K562 (cell line): ENCODE results near the gene NRDE2. TPM values are rescaled to one million over a fixed set of nuclear protein-coding genes. Genes with fewer than 3 reads are reported as not detected.

Experiments used
- ATAC-seq: fragments of 200-7000 bp; cut with Tn5 transposase; 3 replicates; pipeline ENCODE4 v1.9.1; 2020; ENCODE audit warnings: moderate library complexity
- BruUV-seq: library from RNA; stranded (reverse); fragments of 400-500 nt; replicated peaks from 2 replicates; lab custom pipeline; 2021; lab: Mats Ljungman, UMichigan
- CTCF ChIA-PET: fragments of 300-600 bp; formaldehyde crosslinking; extraction: SDS; loops from one replicate; lab custom pipeline; 2021; ENCODE audit warnings: low intra/inter-chr PET ratio; lab: Yijun Ruan, JAX
- POLR2A ChIA-PET: fragments of 300-600, 350-650 bp; sonication (Branson Sonifier 250); formaldehyde crosslinking; extraction: SDS; loops from one replicate; lab custom pipeline; 2021; ENCODE audit warnings: antibody characterized with exemption, inconsistent platforms; lab: Yijun Ruan, JAX
- DNase-seq, 4 experiments: peaks; one replicate each; pipeline versions ENCODE4 v3.0.0 to v3.0.0-alpha.2; 2011 to 2018; ENCODE audit warnings: low spot score in 3 of 4, mixed read lengths in 3 of 4; ENCODE audit errors: extremely low read depth in 1 of 4
- FAIRE-seq: peaks from 2 replicates; lab custom pipeline; 2011; peaks lifted over from hg19 to GRCh38; lab: Jason Lieb, UNC
- H2AFZ ChIP-seq: 2 replicates; pipeline ENCODE4 v1.6.0; 2011; ENCODE audit warnings: low read depth, low read length, control low read depth, inconsistent platforms
- H3K27ac ChIP-seq: fragments of 200-600 bp; 3 replicates; pipeline ENCODE4 v1.8.0; 2011; ENCODE audit warnings: low read depth, mild to moderate bottlenecking, control low read depth, inconsistent platforms, low read length, moderate library complexity, mixed read lengths; ENCODE audit errors: extremely low read depth
- H3K27me3 ChIP-seq, 2 experiments: fragments of 300-600 bp in 1 of 2; 2 replicates in 1 of 2; 3 replicates in 1 of 2; pipeline versions ENCODE4 v1.6.0 to v1.8.0; 2011; ENCODE audit warnings: inconsistent platforms in 2 of 2, low read length in 2 of 2, mild to moderate bottlenecking in 1 of 2, mixed read lengths in 1 of 2, moderate library complexity in 1 of 2; ENCODE audit not compliant: control insufficient read depth in 2 of 2, insufficient read depth in 2 of 2
- H3K36me3 ChIP-seq: fragments of 300-600 bp; 3 replicates; pipeline ENCODE4 v1.8.0; 2011; ENCODE audit warnings: mild to moderate bottlenecking, low read length, inconsistent platforms; ENCODE audit not compliant: control insufficient read depth, insufficient read depth
- H3K4me1 ChIP-seq, 2 experiments: fragments of 200-600 bp in 1 of 2; replicated peaks in 1 of 2; 2 replicates in 1 of 2; 3 replicates in 1 of 2; pipeline versions ENCODE4 v1.5.1 to v1.8.0; 2011; ENCODE audit warnings: inconsistent platforms in 2 of 2, low read length in 2 of 2, mild to moderate bottlenecking in 1 of 2, mixed read lengths in 1 of 2, moderate library complexity in 1 of 2; ENCODE audit not compliant: control insufficient read depth in 2 of 2, insufficient read depth in 2 of 2
- H3K4me2 ChIP-seq: 2 replicates; pipeline ENCODE4 v1.6.1; 2011; ENCODE audit warnings: low read length, control low read depth, inconsistent platforms, mixed read lengths; ENCODE audit not compliant: insufficient read depth
- H3K4me3 ChIP-seq: fragments of 200-600 bp; sonication (generic), shearing (Covaris generic); 2 replicates; pipeline ENCODE4 v1.5.1; 2016; ENCODE audit warnings: control low read depth, inconsistent platforms
- H3K79me2 ChIP-seq: fragments of 200-600 bp; 3 replicates; pipeline ENCODE4 v1.8.0; 2011; ENCODE audit warnings: low read length, inconsistent platforms; ENCODE audit not compliant: control insufficient read depth, insufficient read depth
- H3K9ac ChIP-seq, 2 experiments: 2 replicates each; pipeline versions ENCODE4 v1.6.0 to v1.6.1; 2011; ENCODE audit warnings: low read depth in 2 of 2, low read length in 2 of 2, control low read depth in 1 of 2, inconsistent platforms in 1 of 2, mild to moderate bottlenecking in 1 of 2, mixed read lengths in 1 of 2; ENCODE audit not compliant: insufficient read depth in 1 of 2
- H3K9me1 ChIP-seq: one replicate; pipeline ENCODE4 v1.6.0; 2011; ENCODE audit warnings: inconsistent platforms, mild to moderate bottlenecking, low read length, moderate library complexity; ENCODE audit not compliant: control insufficient read depth, insufficient read depth
- H3K9me3 ChIP-seq: replicated peaks from 2 replicates; pipeline ENCODE4 v1.5.1; 2011; ENCODE audit warnings: low read depth, low read length, inconsistent platforms; ENCODE audit not compliant: control insufficient read depth, insufficient read depth
- H4K20me1 ChIP-seq: replicated peaks from 2 replicates; pipeline ENCODE4 v1.6.1; 2011; ENCODE audit warnings: low read length, inconsistent platforms, mixed read lengths; ENCODE audit not compliant: control insufficient read depth, insufficient read depth
- BRCA1 ChIP-seq, 2 experiments: fragments of 450-650 bp in 1 of 2; sonication (generic) in 1 of 2; formaldehyde crosslinking in 1 of 2; IDR thresholded peaks; 2 replicates each; pipeline versions ENCODE4 v1.5.0 to v1.6.1; 2017 to 2020; ENCODE audit warnings: mild to moderate bottlenecking in 1 of 2, missing genetic modification reagents in 1 of 2
- DIDO1 ChIP-seq: fragments of 450-650 bp; IDR thresholded peaks from 2 replicates; pipeline ENCODE4 v1.6.1; 2016; ENCODE audit warnings: low read depth, missing biosample characterization, missing genetic modification characterization
- FOXJ3 ChIP-seq: sonication (generic); formaldehyde crosslinking; IDR thresholded peaks from 2 replicates; pipeline ENCODE4 v1.4.0; 2020; ENCODE audit warnings: mild to moderate bottlenecking, missing genetic modification reagents
- HMBOX1 ChIP-seq: sonication (generic); IDR thresholded peaks from 2 replicates; pipeline ENCODE4 v1.6.1; 2016
- ILK ChIP-seq: fragments of 450-650 bp; IDR thresholded peaks from 2 replicates; pipeline ENCODE4 v1.6.1; 2016; ENCODE audit warnings: missing genetic modification characterization, low read depth, mild to moderate bottlenecking, missing compliant biosample characterization, moderate library complexity, borderline replicate concordance
- JUN ChIP-seq, 2 experiments: sonication (generic) in 1 of 2; formaldehyde crosslinking in 1 of 2; IDR thresholded peaks; 2 replicates each; pipeline versions ENCODE4 v1.6.1 to v1.8.0; 2012 to 2022; ENCODE audit warnings: borderline replicate concordance in 2 of 2, mild to moderate bottlenecking in 2 of 2, improper control_type of control experiment in 1 of 2, low read depth in 1 of 2, low read length in 1 of 2, missing genetic modification reagents in 1 of 2
- PHF8 ChIP-seq: fragments of 200-600 bp; sonication (generic); IDR thresholded peaks from 2 replicates; pipeline ENCODE4 v1.6.1; 2012; ENCODE audit warnings: mixed run types, mild to moderate bottlenecking, inconsistent platforms, low read length, moderate library complexity, borderline replicate concordance
- SMAD2 ChIP-seq: fragments of 150-350 bp; IDR thresholded peaks from 2 replicates; pipeline ENCODE4 v1.6.1; 2014; ENCODE audit warnings: low read depth, mild to moderate bottlenecking, low read length
- SRF ChIP-seq, 2 experiments: fragments of 250-450, 450-650 bp in 1 of 2; sonication (Bioruptor Pico) in 1 of 2; sonication (generic) in 1 of 2; formaldehyde crosslinking; IDR thresholded peaks; 2 replicates each; pipeline versions ENCODE4 v1.5.0 to v1.5.1; 2020 to 2022; ENCODE audit warnings: mild to moderate bottlenecking in 1 of 2, missing genetic modification reagents in 1 of 2
- ZBTB2 ChIP-seq: fragments of 450-650 bp; IDR thresholded peaks from 2 replicates; pipeline ENCODE4 v1.6.1; 2016; ENCODE audit warnings: antibody characterized with exemption
- ZNF282 ChIP-seq: sonication (generic); formaldehyde crosslinking; IDR thresholded peaks from 2 replicates; pipeline ENCODE4 v1.8.1; 2023; ENCODE audit warnings: missing genetic modification reagents
- ZNF398 ChIP-seq: fragments of 250-450 bp; sonication (Bioruptor Pico); IDR thresholded peaks from 2 replicates; pipeline ENCODE4 v1.8.0; 2021; ENCODE audit warnings: moderate library complexity, mild to moderate bottlenecking, inconsistent platforms
- ZNF512 ChIP-seq: IDR thresholded peaks from 2 replicates; pipeline ENCODE4 v1.6.1; 2016; ENCODE audit warnings: missing genetic modification characterization, missing compliant biosample characterization
- ZNF589 ChIP-seq: fragments of 200-800 bp; sonication (Bioruptor generic); IDR thresholded peaks from 2 replicates; pipeline ENCODE4 v1.6.1; 2016; ENCODE audit warnings: low read depth, missing genetic modification characterization, missing compliant biosample characterization
- ZNF830 ChIP-seq: fragments of 250-450 bp; sonication (Bioruptor Pico); IDR thresholded peaks from 2 replicates; pipeline ENCODE4 v1.5.0; 2021; ENCODE audit warnings: mild to moderate bottlenecking
- WGBS: fragments of 100-300 bp; shearing (Covaris generic); methylation state at CpG from one replicate; pipeline ENCODE4 v1.1.6; 2016; ENCODE audit warnings: low coverage, mixed read lengths; ENCODE audit not compliant: insufficient coverage; ENCODE audit errors: missing lambda C conversion rate; 5-methylcytosine and 5-hydroxymethylcytosine counted together
- in situ Hi-C: fragments of 300-500 bp; cut with MboI; formaldehyde crosslinking; loops from 4 replicates; pipeline ENCODE4 v1.15.0; 2018; ENCODE audit warnings: inconsistent platforms, mixed read lengths
- intact Hi-C: fragments of 100-400 bp; cut with micrococcal nuclease; formaldehyde crosslinking; loops from 2 replicates; pipeline ENCODE4 v1.14.2; 2022
- polyA plus RNA-seq, 8 experiments: library from polyadenylated mRNA; depleted of rRNA in 4 of 8; stranded (reverse) in 5 of 8; unstranded in 3 of 8; fragments of >200 nt; fragmentation: Nextera tagmentation in 2 of 8; fragmentation: Illumina TruSeq in 1 of 8; extraction: Ambion mirVana in 2 of 8; extraction: Trizol in 1 of 8; gene quantifications; 2 replicates each; pipeline versions ENCODE4 v1.2.1 to v1.2.3, GENCODE V29; 2011 to 2014; ENCODE audit warnings: inconsistent platforms in 1 of 8, missing spikeins in 1 of 8
- total RNA-seq, 7 experiments: library from RNA; depleted of rRNA in 6 of 7; stranded (reverse); fragments of >200 nt in 6 of 7; fragmentation: Illumina TruSeq in 2 of 7; extraction: Trizol in 2 of 7; gene quantifications; 2 replicates each; pipeline versions ENCODE4 v1.2.1 to v1.2.3, GENCODE V29; 2011 to 2021; ENCODE audit warnings: low replicate concordance in 1 of 7

NRDE2 gene
- total and polyA plus RNA-seq, 9 of the 15 experiments (the other 6 are each of a cell fraction or from before 2014, with no cell fraction given): 3.3 to 15.0 (median 8.4) TPM

GRCh38 chr14:90348270-90348669 is 16.5 kb upstream of the NRDE2 start:
- no peaks in the 10 kb centered on the region for H3K79me2 ChIP-seq
- H3K27me3 ChIP-seq: no peaks in the 10 kb centered on the region
- DNase-seq: no peak
- no peak overlapping the region for H3K4me3 ChIP-seq
- POLR2A ChIA-PET: no interaction called here
- no peaks in the 10 kb centered on the region for H4K20me1 ChIP-seq
- CTCF ChIA-PET: interaction anchor here (0.6 kb wide), 1 partner anchor 363 kb away, joined by 3 read pairs; no protein-coding TSS in a partner anchor
- H3K36me3 ChIP-seq: no peaks in the 10 kb centered on the region
- H3K9me3 ChIP-seq: no peaks in the 10 kb centered on the region
- H3K4me1 ChIP-seq: no peaks in the 10 kb centered on the region
- no peak overlapping the region for H2AFZ ChIP-seq
- WGBS: 40% methylated on average over 1 of the region's 2 CpGs
- H3K9ac ChIP-seq: no peak overlapping the region
- no peak overlapping the region for H3K4me2 ChIP-seq
- ATAC-seq: no peak
- H3K27ac ChIP-seq: no peak overlapping the region
- FAIRE-seq: no peak
- H3K9me1 ChIP-seq: no peaks in the 10 kb centered on the region
- in situ Hi-C loops (no loop called here), intact Hi-C loops (no loop called here)
- no TSS peak for BruUV-seq
- no peak for TF ChIP-seq ZNF282 (CRISPR knock-in tag)
- TF ChIP-seq DIDO1 (tag): no peak
- no peak for TF ChIP-seq JUN (IDR thresholded peaks at IDR 0.05; ENCODE audit: borderline replicate concordance, low read depth, low read length)
- TF ChIP-seq JUN (CRISPR knock-in tag; IDR thresholded peaks at IDR 0.05; ENCODE audit: borderline replicate concordance): no peak
- TF ChIP-seq ZNF512 (tag): no peak
- no peak for TF ChIP-seq SRF (CRISPR knock-in tag; IDR thresholded peaks at IDR 0.05)
- no peak for TF ChIP-seq ZNF398
- TF ChIP-seq PHF8: no peak
- no peak for TF ChIP-seq ZNF589 (CRISPR knock-in tag)
- no peak for TF ChIP-seq SMAD2
- TF ChIP-seq FOXJ3 (CRISPR knock-in tag): no peak
- no peak for TF ChIP-seq ZNF830 (CRISPR knock-in tag)
- no peak for TF ChIP-seq BRCA1 (IDR thresholded peaks at IDR 0.05)
- TF ChIP-seq BRCA1 (CRISPR knock-in tag; IDR thresholded peaks at IDR 0.05): no peak
- TF ChIP-seq HMBOX1: no peak
- no peak for TF ChIP-seq ZBTB2
- no peak for TF ChIP-seq ILK (tag)
